ENCODE results near the gene MACC1. TPM values are rescaled to one million over a fixed set of nuclear protein-coding genes. Genes with fewer than 3 reads are reported as not detected.
A peak's percentile ranks its signal among the peaks of the same experiment; 100 is the strongest.

The MACC1 gene
- total and polyA plus RNA-seq, 4 donors, result 0.69 to 3.0 (median 1.7) TPM; not detected in 1

DNA sequence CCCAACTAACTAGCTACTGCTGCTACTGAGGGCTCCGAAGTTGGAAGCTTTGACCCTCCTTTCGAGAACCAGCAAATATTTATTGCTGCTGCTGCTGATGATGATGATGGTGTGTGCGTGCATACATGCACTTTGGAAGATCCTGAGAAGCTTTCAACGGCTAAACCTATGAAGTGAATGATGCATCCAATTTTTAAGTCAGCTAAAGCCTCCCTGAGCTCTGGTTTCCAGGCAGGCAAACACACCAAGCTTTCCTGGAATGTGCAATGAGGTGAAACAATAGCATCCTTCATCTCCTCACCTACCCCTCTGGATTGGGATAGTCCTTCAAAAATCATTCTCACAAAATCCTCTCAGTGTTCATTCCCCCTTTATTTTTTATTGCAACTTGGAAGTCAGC is 13.9 kb downstream of the MACC1 start:
- Histone ChIP-seq H3K27me3 (ENCODE audit: control insufficient read depth in 1 of 2, insufficient read depth in 2 of 2, low read length in 1 of 2) (no peaks in the 10 kb centered on the region), H3K4me1 (ENCODE audit: control insufficient read depth in 1 of 2, insufficient read depth in 2 of 2, low read length in 2 of 2) (no peaks in the 10 kb centered on the region), H3K36me3 (ENCODE audit: control insufficient read depth in 1 of 2, insufficient read depth in 2 of 2, low read length in 1 of 2) (no peaks in the 10 kb centered on the region), H3K9me3 (ENCODE audit: control insufficient read depth, low read length) (no peaks in the 10 kb centered on the region), H3K4me3 (ENCODE audit: low read length in 2 of 2) (no peak overlapping the region), H3K27ac (ENCODE audit: low read depth in 1 of 2, low read length in 2 of 2) (no peak overlapping the region)
- DNase-seq, result no peak
- intact Hi-C loops (cut with DNase I), result no loop called here
- whole genome bisulfite sequencing, 2 donors, result 88 to 90% methylated on average over 4 of the region's 4 CpGs
- no peak for ATAC-seq (ENCODE audit: low FRiP score)

DNA sequence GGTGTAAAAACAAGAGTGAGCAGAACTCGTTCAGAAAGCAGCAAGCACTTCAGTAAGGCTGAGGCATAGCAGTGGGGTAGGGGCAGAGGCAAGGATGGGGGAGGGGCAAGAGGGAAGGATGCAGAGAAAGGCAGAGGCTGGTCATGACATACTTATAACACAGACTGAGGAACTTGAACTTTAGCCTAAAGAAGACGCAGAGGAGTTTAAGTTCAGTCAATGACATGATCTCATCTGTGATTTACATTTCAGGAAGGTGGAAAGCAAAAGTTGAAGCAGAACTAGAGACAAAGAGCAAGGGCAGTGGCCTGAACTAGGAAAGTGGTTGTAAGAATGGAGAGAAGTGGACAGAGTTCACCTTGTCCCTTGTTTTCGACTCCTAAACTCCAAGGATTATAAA is 15.8 kb downstream of the MACC1 start:
- 49 to 54% methylated on average over 3 of the region's 3 CpGs for WGBS, 2 donors
- no peaks in the 10 kb centered on the region for H3K4me1 ChIP-seq (ENCODE audit: control insufficient read depth in 1 of 2, insufficient read depth in 2 of 2, low read length in 2 of 2)
- intact Hi-C loops (cut with DNase I), result no loop called here
- DNase-seq (peak in 1 of 2 donors; percentile 61), ATAC-seq (ENCODE audit: low FRiP score) (no peak)
- H3K27me3 ChIP-seq (ENCODE audit: control insufficient read depth in 1 of 2, insufficient read depth in 2 of 2, low read length in 1 of 2), result no peaks in the 10 kb centered on the region
- no peak overlapping the region for H3K27ac ChIP-seq (ENCODE audit: low read depth in 1 of 2, low read length in 2 of 2)
- no peaks in the 10 kb centered on the region for H3K36me3 ChIP-seq (ENCODE audit: control insufficient read depth in 1 of 2, insufficient read depth in 2 of 2, low read length in 1 of 2)
- H3K9me3 ChIP-seq (ENCODE audit: control insufficient read depth, low read length), result no peaks in the 10 kb centered on the region
- no peak overlapping the region for H3K4me3 ChIP-seq (ENCODE audit: low read length in 2 of 2)

DNA sequence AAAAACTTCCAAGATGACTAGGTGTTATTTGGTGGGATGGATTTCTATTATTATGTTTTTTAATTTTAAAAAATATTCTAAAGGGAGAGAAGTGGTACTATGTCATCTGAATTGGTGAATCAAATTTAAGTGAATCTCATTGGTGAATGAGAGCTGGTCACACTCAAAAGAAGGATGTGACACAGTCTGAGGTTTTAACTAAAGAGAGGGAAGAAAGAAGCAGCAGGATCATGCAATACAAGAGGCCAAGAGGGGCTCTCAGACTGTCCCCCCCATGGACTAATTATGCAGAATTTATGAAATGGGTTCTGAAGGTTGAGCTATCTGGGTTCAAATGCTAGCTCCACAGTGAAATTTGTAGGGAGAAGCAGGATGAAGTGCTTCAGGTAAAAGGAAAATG is 16.2 kb downstream of the MACC1 start:
- no peaks in the 10 kb centered on the region for H3K9me3 ChIP-seq (ENCODE audit: control insufficient read depth, low read length)
- intact Hi-C loops (cut with DNase I), result no loop called here
- no peaks in the 10 kb centered on the region for H3K27me3 ChIP-seq (ENCODE audit: control insufficient read depth in 1 of 2, insufficient read depth in 2 of 2, low read length in 1 of 2)
- no peaks in the 10 kb centered on the region for H3K36me3 ChIP-seq (ENCODE audit: control insufficient read depth in 1 of 2, insufficient read depth in 2 of 2, low read length in 1 of 2)
- H3K27ac ChIP-seq (ENCODE audit: low read depth in 1 of 2, low read length in 2 of 2), result no peak overlapping the region
- no peak for DNase-seq
- no peak overlapping the region for H3K4me3 ChIP-seq (ENCODE audit: low read length in 2 of 2)
- no peak for ATAC-seq (ENCODE audit: low FRiP score)
- H3K4me1 ChIP-seq (ENCODE audit: control insufficient read depth in 1 of 2, insufficient read depth in 2 of 2, low read length in 2 of 2), result no peaks in the 10 kb centered on the region

DNA sequence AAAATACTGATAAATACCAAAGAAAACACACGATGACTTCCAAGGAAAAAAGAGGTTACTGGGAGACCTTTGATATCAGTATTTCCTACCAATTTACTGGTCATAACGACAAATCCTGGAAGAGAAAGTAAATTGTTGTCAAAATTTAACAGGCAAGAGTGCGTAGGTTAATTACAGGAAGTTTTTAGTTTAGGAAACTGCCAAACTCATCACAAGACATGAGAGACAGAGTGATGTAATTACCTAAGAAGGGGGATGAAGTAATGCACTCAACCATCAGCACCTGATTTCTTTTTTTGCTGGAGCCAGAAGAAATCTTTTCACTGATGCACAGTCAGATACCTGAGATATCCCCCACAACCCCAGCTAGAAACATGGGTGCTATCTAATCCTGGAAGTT is 16.8 kb downstream of the MACC1 start:
- ATAC-seq (ENCODE audit: low FRiP score) (no peak), DNase-seq (no peak)
- Histone ChIP-seq H3K27me3 (ENCODE audit: control insufficient read depth in 1 of 2, insufficient read depth in 2 of 2, low read length in 1 of 2) (no peaks in the 10 kb centered on the region), H3K27ac (ENCODE audit: low read depth in 1 of 2, low read length in 2 of 2) (no peak overlapping the region), H3K4me1 (ENCODE audit: control insufficient read depth in 1 of 2, insufficient read depth in 2 of 2, low read length in 2 of 2) (no peaks in the 10 kb centered on the region), H3K9me3 (ENCODE audit: control insufficient read depth, low read length) (no peaks in the 10 kb centered on the region), H3K4me3 (ENCODE audit: low read length in 2 of 2) (no peak overlapping the region), H3K36me3 (ENCODE audit: control insufficient read depth in 1 of 2, insufficient read depth in 2 of 2, low read length in 1 of 2) (no peaks in the 10 kb centered on the region)
- WGBS, 2 donors, result 67 to 74% methylated on average over 3 of the region's 3 CpGs
- intact Hi-C loops (cut with DNase I), result no loop called here

DNA sequence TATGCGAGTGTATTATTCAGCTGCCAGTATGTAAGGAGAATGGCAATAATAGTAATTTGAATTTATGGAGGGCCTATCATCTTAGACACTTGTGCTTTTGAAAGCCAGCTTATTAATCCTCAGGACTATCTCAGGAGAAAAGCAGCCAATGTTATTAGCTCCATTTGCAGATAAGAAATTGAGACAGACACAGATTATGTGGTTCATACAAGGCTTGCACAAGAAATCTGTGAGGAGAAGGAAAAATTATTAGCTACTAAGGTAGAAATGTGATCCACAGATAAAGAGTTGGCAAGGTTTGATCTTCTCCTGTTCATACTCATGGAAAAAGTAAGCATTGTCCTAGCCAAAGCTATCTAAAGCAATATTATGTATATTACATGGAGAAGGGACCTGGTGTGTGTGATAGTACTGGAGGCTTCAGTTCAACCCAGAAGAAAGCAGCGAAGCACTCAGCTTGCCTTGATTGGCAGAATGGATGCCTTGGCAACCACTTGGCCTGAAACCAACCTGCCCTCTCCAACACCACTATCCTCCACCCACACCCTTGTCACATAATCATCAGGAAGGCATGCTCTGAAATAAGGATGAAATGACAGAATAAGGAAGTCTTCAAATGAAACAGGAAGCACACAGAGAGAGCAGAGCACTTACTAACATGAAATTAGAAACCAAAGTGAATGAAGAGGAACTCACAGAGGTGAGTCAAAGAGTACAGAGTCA is 18.0 kb downstream of the MACC1 start:
- Histone ChIP-seq H3K9me3 (ENCODE audit: control insufficient read depth, low read length) (no peaks in the 10 kb centered on the region), H3K4me1 (ENCODE audit: control insufficient read depth in 1 of 2, insufficient read depth in 2 of 2, low read length in 2 of 2) (no peaks in the 10 kb centered on the region), H3K27ac (ENCODE audit: low read depth in 1 of 2, low read length in 2 of 2) (no peak overlapping the region), H3K27me3 (ENCODE audit: control insufficient read depth in 1 of 2, insufficient read depth in 2 of 2, low read length in 1 of 2) (no peaks in the 10 kb centered on the region), H3K4me3 (ENCODE audit: low read length in 2 of 2) (no peak overlapping the region), H3K36me3 (ENCODE audit: control insufficient read depth in 1 of 2, insufficient read depth in 2 of 2, low read length in 1 of 2) (no peaks in the 10 kb centered on the region)
- WGBS, 2 donors, result 65 to 74% methylated on average over 2 of the region's 2 CpGs
- DNase-seq, result peak; percentile 74 to 77
- intact Hi-C loops (cut with DNase I), result no loop called here
- peak; percentile 36 for ATAC-seq (ENCODE audit: low FRiP score)

DNA sequence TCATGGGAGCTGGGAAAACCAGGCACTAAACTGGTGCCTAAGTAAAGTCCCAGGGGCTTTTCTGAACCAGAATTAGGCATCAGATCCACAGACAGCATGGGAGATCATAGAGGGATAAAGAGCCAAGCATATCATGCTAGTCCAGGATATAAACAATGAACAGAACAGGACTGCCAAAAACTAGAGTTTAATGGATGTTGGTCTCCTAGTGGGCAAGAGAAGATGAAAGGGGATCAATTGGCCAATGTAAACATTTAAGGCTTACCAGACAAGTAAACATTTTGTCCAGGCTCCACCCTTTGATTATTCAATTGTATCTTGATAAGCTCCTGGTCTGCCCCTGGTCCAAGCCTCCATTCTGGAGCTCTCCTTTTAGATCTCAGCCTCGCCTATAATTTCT is 18.9 kb downstream of the MACC1 start:
- Histone ChIP-seq H3K4me3 (ENCODE audit: low read length in 2 of 2) (no peak overlapping the region), H3K27me3 (ENCODE audit: control insufficient read depth in 1 of 2, insufficient read depth in 2 of 2, low read length in 1 of 2) (no peaks in the 10 kb centered on the region), H3K36me3 (ENCODE audit: control insufficient read depth in 1 of 2, insufficient read depth in 2 of 2, low read length in 1 of 2) (no peaks in the 10 kb centered on the region), H3K4me1 (ENCODE audit: control insufficient read depth in 1 of 2, insufficient read depth in 2 of 2, low read length in 2 of 2) (no peaks in the 10 kb centered on the region), H3K9me3 (ENCODE audit: control insufficient read depth, low read length) (no peaks in the 10 kb centered on the region), H3K27ac (ENCODE audit: low read depth in 1 of 2, low read length in 2 of 2) (no peak overlapping the region)
- 87 to 90% methylated on average over 1 of the region's 1 CpG for WGBS, 2 donors
- DNase-seq, result no peak
- ATAC-seq (ENCODE audit: low FRiP score), result no peak
- intact Hi-C loops (cut with DNase I), result no loop called here

DNA sequence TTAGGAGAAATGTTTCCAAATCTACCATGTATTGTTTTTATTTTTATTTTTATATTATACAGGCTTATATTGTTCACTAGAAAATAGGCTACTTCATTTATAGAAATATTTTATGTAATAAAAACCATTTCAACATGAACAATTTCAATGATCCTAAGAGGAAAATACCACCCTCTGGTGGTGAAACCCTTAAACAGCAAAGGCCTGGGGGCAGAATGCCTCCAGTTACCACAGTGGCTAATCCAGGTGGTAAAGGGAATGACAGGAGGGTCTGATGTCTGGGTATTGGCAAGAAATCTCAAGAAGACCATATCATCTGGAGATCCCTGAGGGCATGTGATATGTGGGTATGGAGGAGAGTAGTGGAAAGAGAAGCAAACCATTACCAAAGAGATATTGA is 19.3 kb downstream of the MACC1 start:
- no peak for DNase-seq
- Histone ChIP-seq H3K27ac (ENCODE audit: low read depth in 1 of 2, low read length in 2 of 2) (no peak overlapping the region), H3K9me3 (ENCODE audit: control insufficient read depth, low read length) (no peaks in the 10 kb centered on the region), H3K36me3 (ENCODE audit: control insufficient read depth in 1 of 2, insufficient read depth in 2 of 2, low read length in 1 of 2) (no peaks in the 10 kb centered on the region), H3K27me3 (ENCODE audit: control insufficient read depth in 1 of 2, insufficient read depth in 2 of 2, low read length in 1 of 2) (no peaks in the 10 kb centered on the region), H3K4me1 (ENCODE audit: control insufficient read depth in 1 of 2, insufficient read depth in 2 of 2, low read length in 2 of 2) (no peaks in the 10 kb centered on the region), H3K4me3 (ENCODE audit: low read length in 2 of 2) (no peak overlapping the region)
- intact Hi-C loops (cut with DNase I), result no loop called here
- no peak for ATAC-seq (ENCODE audit: low FRiP score)

DNA sequence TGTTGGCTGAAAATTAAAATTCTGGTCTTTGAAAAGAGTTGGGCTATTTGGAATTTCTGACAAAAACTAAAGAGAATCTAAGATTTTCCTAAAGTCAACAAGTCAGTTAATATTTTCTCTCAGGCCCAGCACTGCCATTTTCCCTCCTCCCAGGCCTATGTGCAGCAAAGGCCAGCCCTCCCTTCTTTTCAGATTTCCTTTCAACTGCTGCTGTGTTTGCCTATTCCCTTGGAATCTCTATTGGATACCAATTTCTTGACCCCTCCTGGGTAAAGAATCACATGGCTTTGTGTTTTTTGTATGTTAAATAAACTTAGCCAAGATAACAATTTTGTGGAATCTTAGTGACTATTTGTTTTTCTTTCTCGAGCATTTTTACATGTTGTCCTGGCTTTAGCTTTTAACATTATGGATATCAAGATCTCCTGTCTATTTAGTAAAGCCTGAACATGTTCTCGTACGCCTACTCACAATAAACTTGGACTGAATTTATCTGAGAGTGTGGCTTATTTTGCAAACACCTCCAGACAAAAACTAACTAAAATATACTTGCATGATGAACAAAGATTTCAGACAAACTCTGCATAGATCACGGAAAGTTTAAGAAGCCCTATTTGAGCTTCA is 19.9 kb downstream of the MACC1 start:
- Histone ChIP-seq H3K27ac (ENCODE audit: low read depth in 1 of 2, low read length in 2 of 2) (no peak overlapping the region), H3K27me3 (ENCODE audit: control insufficient read depth in 1 of 2, insufficient read depth in 2 of 2, low read length in 1 of 2) (no peaks in the 10 kb centered on the region), H3K4me3 (ENCODE audit: low read length in 2 of 2) (no peak overlapping the region), H3K4me1 (ENCODE audit: control insufficient read depth in 1 of 2, insufficient read depth in 2 of 2, low read length in 2 of 2) (no peaks in the 10 kb centered on the region), H3K9me3 (ENCODE audit: control insufficient read depth, low read length) (no peaks in the 10 kb centered on the region), H3K36me3 (ENCODE audit: control insufficient read depth in 1 of 2, insufficient read depth in 2 of 2, low read length in 1 of 2) (no peaks in the 10 kb centered on the region)
- DNase-seq, result no peak
- no peak for ATAC-seq (ENCODE audit: low FRiP score)
- intact Hi-C loops (cut with DNase I), result no loop called here
- WGBS, 2 donors, result 57 to 62% methylated on average over 4 of the region's 4 CpGs

DNA sequence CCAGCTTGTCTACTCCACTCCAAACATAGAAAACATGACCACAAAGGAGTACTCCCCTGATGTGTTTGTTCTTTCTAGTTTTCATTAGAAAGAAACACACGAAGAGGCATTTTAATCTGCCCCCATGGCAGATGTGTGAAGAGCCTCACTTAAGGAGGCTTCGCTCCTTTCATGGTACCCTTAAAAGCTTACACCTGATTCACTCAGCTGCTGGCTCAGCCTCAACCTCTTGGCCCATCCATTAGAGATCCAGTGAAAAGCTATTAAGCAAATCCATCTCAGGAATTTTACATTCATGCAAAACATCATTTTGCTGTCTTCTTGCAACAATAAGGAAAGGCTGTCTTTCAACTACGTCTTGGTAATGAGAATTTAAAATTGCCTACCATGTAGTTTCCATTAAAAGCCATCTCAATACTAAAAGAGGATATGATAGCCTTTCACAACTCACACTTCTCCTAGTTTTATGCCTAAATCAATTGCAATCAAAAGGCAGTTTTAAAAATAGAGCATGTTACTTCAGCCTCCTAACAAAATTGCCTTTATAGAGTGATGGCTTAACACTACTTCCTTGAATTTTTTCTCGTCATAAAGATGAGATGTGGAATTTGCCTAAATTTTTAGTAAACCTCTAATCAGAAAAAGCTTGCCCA is 22.7 kb downstream of the MACC1 start:
- Histone ChIP-seq H3K4me1 (ENCODE audit: control insufficient read depth in 1 of 2, insufficient read depth in 2 of 2, low read length in 2 of 2) (no peaks in the 10 kb centered on the region), H3K9me3 (ENCODE audit: control insufficient read depth, low read length) (no peaks in the 10 kb centered on the region), H3K4me3 (ENCODE audit: low read length in 2 of 2) (no peak overlapping the region), H3K27me3 (ENCODE audit: control insufficient read depth in 1 of 2, insufficient read depth in 2 of 2, low read length in 1 of 2) (no peaks in the 10 kb centered on the region), H3K36me3 (ENCODE audit: control insufficient read depth in 1 of 2, insufficient read depth in 2 of 2, low read length in 1 of 2) (no peaks in the 10 kb centered on the region), H3K27ac (ENCODE audit: low read depth in 1 of 2, low read length in 2 of 2) (no peak overlapping the region)
- DNase-seq (no peak), ATAC-seq (ENCODE audit: low FRiP score) (no peak)
- WGBS, 2 donors, result 68 to 75% methylated on average over 4 of the region's 4 CpGs
- intact Hi-C loops (cut with DNase I), result no loop called here
